LNCaP clone FGC (cell line): ENCODE results near the gene HOXD3.

Source experiments
- DNase-seq: peaks from one replicate; pipeline ENCODE4 v3.0.0-alpha.2; 2011; ENCODE audit warnings: low read depth
- H3K4me3 ChIP-seq: 2 replicates; pipeline ENCODE4 v1.5.1; 2011; ENCODE audit warnings: mild to moderate bottlenecking, low read depth, low read length, control low read depth
- CTCF ChIP-seq: IDR thresholded peaks from 2 replicates; pipeline ENCODE4 v1.5.1; 2012; ENCODE audit warnings: mild to moderate bottlenecking; ENCODE audit not compliant: control insufficient read depth, insufficient read depth; ENCODE audit errors: extremely low read depth

HOXD3 gene

GRCh38 chr2:176172895-176173566 lies 15.9 kb downstream of the HOXD3 start:
- TF ChIP-seq CTCF = no peak
- no peak overlapping the region for H3K4me3 ChIP-seq
- no peak for DNase-seq

GRCh38 chr2:176173567-176174381 lies 16.7 kb downstream of the HOXD3 start:
- DNase-seq = no peak
- TF ChIP-seq CTCF = no peak
- H3K4me3 ChIP-seq = no peak overlapping the region

- no peak for DNase-seq
- TF ChIP-seq CTCF = no peak
- no peak overlapping the region for H3K4me3 ChIP-seq
Measured at GRCh38 chr2:176174382-176174823, 17.3 kb downstream of the HOXD3 start.

GRCh38 chr2:176174824-176175708 lies 18.0 kb downstream of the HOXD3 start:
- no peak for TF ChIP-seq CTCF
- H3K4me3 ChIP-seq = no peak overlapping the region
- no peak for DNase-seq

- H3K4me3 ChIP-seq = no peak overlapping the region
Measured at GRCh38 chr2:176175709-176176607, 18.9 kb downstream of the HOXD3 start.

More at GRCh38 chr2:176175709-176176607, 18.9 kb downstream of the HOXD3 start:
- DNase-seq = no peak
- no peak for TF ChIP-seq CTCF
